T-helper 2 cell treated with Interferon-gamma antibody and Interleukin-4, amounts not matched to agents 100 ng/mL and 5 ng/mL, for 36 hours (primary cell): Measurements from ENCODE around the gene ZFP92. TPM values are rescaled to one million over a fixed set of nuclear protein-coding genes. Genes with fewer than 3 reads are reported as not detected.

Source experiments
- intact Hi-C: fragments of 100-400 bp; cut with micrococcal nuclease; formaldehyde crosslinking; loops from one replicate; pipeline ENCODE4 v1.15.1; 2023
- total RNA-seq: library from RNA; stranded (reverse); gene quantifications from 2 replicates; pipeline ENCODE4 v1.2.3, GENCODE V29; 2022

ZFP92 gene
- total RNA-seq, 1 donor from 2014 or later = 1.5 TPM

DNA sequence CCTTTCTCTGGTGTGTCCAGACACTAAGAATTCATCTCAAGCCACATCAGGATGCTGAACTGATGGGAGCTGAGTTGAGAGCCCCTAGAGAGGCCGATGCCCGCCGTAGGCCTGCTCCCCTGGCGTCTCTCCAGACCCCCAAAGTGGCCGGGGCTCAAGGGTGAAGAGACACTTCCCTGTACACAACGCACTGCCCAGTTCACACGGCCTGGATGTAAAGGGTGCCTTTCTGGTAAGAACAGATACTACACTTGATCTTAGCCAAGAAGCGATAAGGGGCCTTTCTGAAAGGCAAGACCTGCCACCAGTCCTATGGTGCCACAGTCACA is 39.6 kb downstream of the ZFP92 start:
- intact Hi-C loops = no loop called here

DNA sequence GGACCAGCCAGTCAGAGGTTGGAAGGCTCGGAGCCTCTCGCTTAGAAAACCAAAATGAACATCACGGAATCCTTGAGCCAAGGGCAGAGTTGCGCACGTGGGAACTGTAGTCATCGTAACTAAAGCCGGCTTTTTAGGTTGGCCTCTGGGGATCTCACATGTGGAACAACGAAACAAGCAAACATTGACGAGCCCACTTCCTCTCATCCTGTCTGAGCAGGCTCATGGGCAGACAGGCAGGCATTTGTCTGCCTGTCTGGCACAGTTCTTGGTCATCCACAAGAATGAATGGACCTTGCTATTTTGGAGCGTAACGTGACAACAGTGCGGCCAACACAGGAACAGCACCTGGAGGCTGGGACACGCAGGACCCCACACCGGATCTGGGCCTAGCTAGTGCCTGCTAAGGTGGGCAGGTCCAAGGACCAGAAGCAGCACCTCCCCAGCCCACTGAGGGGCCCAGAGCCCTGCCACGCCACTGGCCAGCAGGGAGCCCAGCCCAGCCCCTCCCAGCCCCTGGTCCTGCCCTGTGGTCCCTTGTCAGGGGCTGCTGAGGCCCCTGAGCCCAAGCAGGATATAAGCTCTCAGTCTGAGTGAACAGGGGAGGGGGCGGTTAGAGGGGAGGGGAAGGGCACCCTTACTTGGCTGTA is 43.8 kb downstream of the ZFP92 start:
- intact Hi-C loops = no loop called here

DNA sequence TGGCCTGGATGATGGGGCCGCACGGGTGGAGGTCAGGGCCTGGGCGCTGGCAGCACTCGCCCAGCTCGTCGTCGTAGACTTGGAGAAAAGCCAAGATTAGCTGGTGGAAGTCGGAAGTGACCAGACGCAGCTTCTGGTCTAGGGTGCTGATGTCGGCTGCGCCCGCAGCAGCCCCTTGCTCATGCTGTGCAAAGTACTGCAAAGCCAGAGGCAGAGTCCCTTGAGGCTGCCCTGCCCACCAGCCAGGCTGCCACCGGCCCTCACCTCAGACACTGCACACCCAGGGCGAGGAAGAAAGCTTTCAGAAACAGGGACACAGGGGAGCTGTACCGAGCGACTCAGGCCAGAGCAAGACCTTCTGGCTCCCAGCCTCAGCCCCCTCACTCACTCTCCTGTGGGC is 44.3 kb downstream of the ZFP92 start:
- intact Hi-C loops = no loop called here

DNA sequence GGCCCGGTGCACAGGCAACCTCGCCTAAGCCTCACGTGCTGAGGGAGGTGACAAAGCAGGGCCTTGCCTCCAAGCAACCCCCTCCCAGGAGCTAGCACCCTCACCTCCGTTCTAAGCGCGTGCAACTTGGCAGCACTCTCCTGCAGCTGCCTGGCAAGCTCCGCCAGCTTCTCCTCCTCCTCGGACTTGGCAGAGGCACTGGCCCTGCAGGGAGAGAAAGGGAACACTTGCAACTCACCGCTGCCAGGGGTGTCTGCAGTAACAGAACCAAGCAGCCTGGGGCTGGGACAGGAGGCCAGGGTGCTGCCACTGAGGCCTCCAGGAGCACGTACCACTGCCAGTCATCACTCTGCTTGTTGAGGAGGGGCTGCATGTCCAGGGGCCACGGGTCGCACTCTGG is 44.9 kb downstream of the ZFP92 start:
- intact Hi-C loops = no loop called here

DNA sequence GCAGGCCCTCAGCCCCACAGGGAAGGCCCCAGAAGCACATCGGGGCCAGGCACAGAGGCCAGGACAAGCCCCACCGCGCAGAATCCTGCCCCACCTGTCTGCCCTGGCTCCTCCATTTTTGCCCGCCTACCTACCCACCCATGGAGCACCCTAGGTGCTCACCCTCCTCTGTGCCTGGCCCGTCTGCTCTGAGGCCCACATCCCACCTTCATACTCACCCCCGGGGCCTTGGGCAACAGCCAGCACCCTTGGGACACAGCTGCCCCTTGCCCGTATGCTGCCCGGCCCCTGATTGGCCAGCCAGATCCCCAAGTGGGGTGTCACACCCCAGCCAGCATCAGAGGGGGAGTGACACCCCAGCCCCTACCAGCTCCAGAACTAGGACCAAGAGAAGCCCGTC is 45.4 kb downstream of the ZFP92 start:
- intact Hi-C loops = no loop called here

DNA sequence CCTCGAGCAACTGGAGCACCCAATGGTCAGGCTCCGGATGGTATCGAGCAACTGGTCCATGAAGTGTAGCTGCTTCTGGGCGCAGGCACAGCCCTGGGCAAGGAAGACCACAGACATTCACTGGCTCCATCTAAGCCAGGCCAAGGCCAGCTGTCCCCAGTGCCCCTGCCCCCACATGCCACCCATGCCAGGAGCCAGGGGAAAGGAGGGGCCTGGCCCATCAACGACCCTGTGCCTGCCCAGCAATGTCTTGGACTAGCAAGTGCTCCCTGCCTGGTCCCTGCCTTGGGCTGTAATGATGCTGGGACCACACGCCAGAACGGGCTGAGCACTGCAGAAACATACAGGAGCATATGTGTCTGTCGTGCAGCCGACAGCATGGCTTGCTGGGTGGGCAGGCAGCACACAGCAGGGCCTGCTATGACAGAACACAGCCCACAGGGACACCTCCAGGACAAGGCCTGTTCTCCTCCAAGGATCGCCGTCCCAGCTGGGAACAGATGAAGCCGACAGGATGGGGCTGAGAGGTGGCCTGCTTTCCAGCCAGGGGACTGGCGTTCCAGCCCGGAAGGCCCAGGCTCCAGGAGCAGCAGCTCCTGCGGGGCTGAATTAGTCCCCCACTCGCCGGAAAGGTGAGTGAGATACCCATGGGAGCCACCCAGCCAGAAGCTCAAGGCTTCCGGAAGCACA is 46.0 kb downstream of the ZFP92 start:
- intact Hi-C loops = no loop called here

DNA sequence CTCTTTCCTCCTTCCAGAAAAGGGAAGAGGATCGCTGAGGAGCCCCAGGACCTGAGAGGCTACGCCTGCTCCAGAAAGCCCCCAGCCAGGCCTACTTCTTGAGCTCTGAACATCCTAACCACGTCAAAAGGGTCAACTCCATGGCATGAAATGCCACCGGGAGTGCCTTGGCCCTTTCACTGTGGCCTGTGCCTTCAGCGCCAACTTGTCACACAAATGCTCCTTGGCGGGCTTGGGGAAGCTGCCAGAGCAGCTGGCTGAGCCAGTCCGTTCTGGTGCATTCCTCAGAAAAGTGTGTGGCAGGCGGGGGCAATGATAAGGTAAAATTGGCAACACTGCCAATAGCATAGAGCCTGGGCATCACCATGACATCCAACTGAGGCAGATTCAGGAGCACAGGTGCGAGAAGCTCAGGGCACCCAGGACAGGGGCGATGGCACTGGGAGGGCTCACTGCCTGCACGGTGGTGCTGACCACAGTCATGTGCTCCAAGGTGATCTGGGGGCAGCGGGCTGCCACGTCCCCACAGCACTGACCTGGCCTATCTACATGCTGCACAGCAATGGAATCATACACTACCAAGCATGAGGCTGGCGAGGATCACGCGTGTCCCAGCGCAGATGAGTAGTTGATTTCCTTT is 46.7 kb downstream of the ZFP92 start:
- intact Hi-C loops = no loop called here

DNA sequence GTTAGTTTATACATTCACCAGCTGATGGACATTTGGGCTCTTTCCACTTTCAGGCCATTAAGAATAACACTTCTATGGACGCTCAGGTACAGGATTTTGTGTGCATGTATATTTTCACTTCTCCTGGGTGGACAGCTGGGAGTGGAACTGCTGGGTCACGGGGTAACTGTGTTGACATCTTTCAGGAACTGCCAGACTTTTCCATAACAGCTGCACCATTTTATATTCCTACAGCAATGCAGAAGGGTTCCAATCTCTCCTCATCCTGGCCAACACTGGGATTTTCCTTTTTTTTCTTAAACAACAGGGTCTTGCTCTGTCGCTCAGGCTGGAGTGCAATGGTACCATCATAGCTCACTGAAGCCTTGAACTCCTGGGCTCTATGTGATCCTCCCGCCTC is 47.2 kb downstream of the ZFP92 start:
- intact Hi-C loops = no loop called here

DNA sequence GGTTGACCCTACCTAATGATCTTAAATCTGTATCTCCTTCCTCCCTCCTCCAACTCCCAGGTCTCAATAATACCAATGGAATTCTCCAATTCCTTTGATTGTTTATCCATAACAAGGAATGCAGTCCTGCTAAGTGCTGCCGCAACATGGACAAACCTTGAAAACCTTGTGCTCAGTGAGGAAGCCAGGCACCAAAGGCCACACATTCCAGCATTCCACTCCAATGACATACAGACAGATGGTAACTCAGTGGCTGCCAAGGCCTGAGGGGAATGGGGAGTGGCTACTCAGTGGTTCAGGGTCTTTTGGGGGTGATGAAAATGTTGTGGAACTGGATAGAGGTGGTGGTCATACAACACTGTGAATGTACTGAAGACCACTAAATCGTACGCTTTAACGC is 48.7 kb downstream of the ZFP92 start:
- intact Hi-C loops = loop anchor here (10.0 kb wide), 1 partner anchor 55 kb away; the partner anchor contains the start of gene PNMA6E

DNA sequence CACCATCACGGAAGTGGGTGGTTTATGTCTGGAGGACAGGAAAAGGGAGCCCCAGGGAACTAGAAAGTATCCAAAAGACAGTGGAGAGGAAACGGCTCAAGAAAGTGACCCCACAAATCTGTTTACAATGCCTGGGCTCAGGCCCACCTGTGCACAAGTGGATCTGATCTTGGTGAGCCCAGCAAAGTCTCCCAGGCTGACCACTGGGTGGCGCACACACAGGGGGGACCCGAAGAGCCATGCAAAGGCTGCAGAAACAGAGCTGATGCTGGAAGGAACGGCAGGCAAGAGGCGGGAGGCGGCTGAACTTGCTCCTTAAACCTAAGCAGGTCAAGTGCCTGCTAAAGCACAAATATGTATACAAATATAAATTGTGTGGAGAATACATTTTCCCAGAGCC is 49.6 kb downstream of the ZFP92 start:
- intact Hi-C loops = loop anchor here (10.0 kb wide), 1 partner anchor 56 kb away; the partner anchor contains the start of gene PNMA6E

Other genes with a start within 250 kb of the ZFP92 start
- gene MAGEA1, start 232.2 kb upstream of the ZFP92 start, total RNA-seq = not detected in 2 replicates
- gene PNMA6F, start 89.7 kb upstream of the ZFP92 start, total RNA-seq = not detected in 2 replicates
- 20.1 and 20.7 TPM in 2 replicates for gene ZNF275, start 77.3 kb upstream of the ZFP92 start, total RNA-seq
- gene PNMA6E, start 10.1 kb upstream of the ZFP92 start, total RNA-seq = not detected in 2 replicates
- gene TREX2, start 34.6 kb downstream of the ZFP92 start, total RNA-seq = 2.2 and 2.3 TPM in 2 replicates
- 50.3 and 57.5 TPM in 2 replicates for gene HAUS7, start 59.1 kb downstream of the ZFP92 start, total RNA-seq
- not detected in 2 replicates for gene BGN, start 83.5 kb downstream of the ZFP92 start, total RNA-seq
- gene ATP2B3, start 106.2 kb downstream of the ZFP92 start, total RNA-seq = not detected in 2 replicates
- gene CCNQ, start 187.7 kb downstream of the ZFP92 start, total RNA-seq = 25.4 and 28.5 TPM in 2 replicates
- gene DUSP9, start 235.7 kb downstream of the ZFP92 start, total RNA-seq = not detected in 2 replicates